HEK293 (cell line): ENCODE measurements around the gene GTPBP1.
A peak's percentile ranks its signal among the peaks of the same experiment; 100 is the strongest.

Experiments
- CTCF ChIA-PET: fragments of 350-600 bp; formaldehyde crosslinking; extraction: SDS; loops from one replicate; lab custom pipeline; 2021; ENCODE audit warnings: antibody characterized with exemption; lab: Yijun Ruan, JAX
- POLR2A ChIA-PET: fragments of 300-600 bp; formaldehyde crosslinking; extraction: SDS; loops from one replicate; lab custom pipeline; 2020; ENCODE audit warnings: antibody characterized with exemption, inconsistent platforms; lab: Yijun Ruan, JAX
- H3K27ac ChIP-seq: fragments of 200-500 bp; sonication (Bioruptor generic); 2 replicates; pipeline ENCODE4 v1.5.1; 2014; ENCODE audit warnings: low read depth, low read length, control low read depth, inconsistent platforms; ENCODE audit errors: extremely low read depth
- H3K36me3 ChIP-seq, 2 experiments: fragments of 200-500 bp in 1 of 2; sonication (Bioruptor generic) in 1 of 2; 1 replicate in 1 of 2; 2 replicates in 1 of 2; pipeline ENCODE4 v1.5.1; 2014 to 2017; ENCODE audit warnings: inconsistent platforms in 2 of 2, low read length in 2 of 2; ENCODE audit not compliant: control insufficient read depth in 2 of 2, insufficient read depth in 1 of 2
- H3K4me1 ChIP-seq: fragments of 200-500 bp; sonication (Bioruptor generic); 2 replicates; pipeline ENCODE4 v1.5.1; 2014; ENCODE audit warnings: mild to moderate bottlenecking, low read length, inconsistent platforms; ENCODE audit not compliant: control insufficient read depth, insufficient read depth
- H3K4me3 ChIP-seq: 2 replicates; pipeline ENCODE4 v1.5.1; 2011; ENCODE audit warnings: low read depth, mild to moderate bottlenecking, control low read depth, low read length, moderate library complexity
- H3K9me3 ChIP-seq: fragments of 200-500 bp; sonication (Bioruptor generic); 2 replicates; pipeline ENCODE4 v1.5.1; 2014; ENCODE audit warnings: low read depth, low read length, inconsistent platforms; ENCODE audit not compliant: control insufficient read depth, insufficient read depth
- ATF2 ChIP-seq: fragments of 450-650 bp; formaldehyde crosslinking; IDR thresholded peaks from 2 replicates; pipeline ENCODE4 v1.5.1; 2016; ENCODE audit warnings: missing biosample characterization, missing genetic modification characterization, low read depth
- KLF16 ChIP-seq: fragments of 450-650 bp; formaldehyde crosslinking; IDR thresholded peaks from 2 replicates; pipeline ENCODE4 v1.5.1; 2017; ENCODE audit warnings: missing biosample characterization, missing genetic modification characterization
- KLF9 ChIP-seq: fragments of 450-650 bp; formaldehyde crosslinking; IDR thresholded peaks from 2 replicates; pipeline ENCODE4 v1.5.1; 2016; ENCODE audit warnings: missing biosample characterization, missing genetic modification characterization, low read depth
- PRDM4 ChIP-seq: fragments of 450-650 bp; formaldehyde crosslinking; IDR thresholded peaks from 2 replicates; pipeline ENCODE4 v1.5.1; 2017; ENCODE audit warnings: missing biosample characterization, missing genetic modification characterization
- ZFHX2 ChIP-seq: fragments of 450-650 bp; formaldehyde crosslinking; conservative IDR thresholded peaks from 2 replicates; pipeline ENCODE4 v1.5.1; 2016; ENCODE audit warnings: missing biosample characterization, missing genetic modification characterization
- ZFP3 ChIP-seq: fragments of 450-650 bp; formaldehyde crosslinking; IDR thresholded peaks from 2 replicates; pipeline ENCODE4 v1.5.1; 2016; ENCODE audit warnings: low read depth, missing biosample characterization, missing genetic modification characterization
- ZIC2 ChIP-seq: fragments of 450-650 bp; formaldehyde crosslinking; IDR thresholded peaks from 2 replicates; pipeline ENCODE4 v1.5.1; 2016; ENCODE audit warnings: missing biosample characterization, missing genetic modification characterization
- ZNF10 ChIP-seq: fragments of 450-650 bp; formaldehyde crosslinking; IDR thresholded peaks from 2 replicates; pipeline ENCODE4 v1.5.1; 2017; ENCODE audit warnings: missing biosample characterization, missing genetic modification characterization
- ZNF274 ChIP-seq, 2 experiments: fragments of 200-500 bp in 1 of 2; fragments of 450-650 bp in 1 of 2; sonication (Bioruptor generic) in 1 of 2; formaldehyde crosslinking in 1 of 2; IDR thresholded peaks; 2 replicates each; pipeline versions ENCODE4 v1.5.1 to v1.6.1; 2014 to 2016; ENCODE audit warnings: borderline replicate concordance in 1 of 2, inconsistent platforms in 1 of 2, low read length in 1 of 2, missing biosample characterization in 1 of 2, missing genetic modification characterization in 1 of 2
- ZNF280C ChIP-seq: fragments of 450-650 bp; formaldehyde crosslinking; IDR thresholded peaks from 2 replicates; pipeline ENCODE4 v1.5.1; 2016; ENCODE audit warnings: missing biosample characterization, missing genetic modification characterization
- ZNF513 ChIP-seq: fragments of 450-650 bp; IDR thresholded peaks from 2 replicates; pipeline ENCODE4 v1.5.1; 2018; ENCODE audit warnings: missing biosample characterization, missing genetic modification characterization
- ZNF701 ChIP-seq: fragments of 450-650 bp; formaldehyde crosslinking; IDR thresholded peaks from 2 replicates; pipeline ENCODE4 v1.5.1; 2016; ENCODE audit warnings: missing biosample characterization, missing genetic modification characterization
- ZNF837 ChIP-seq: fragments of 450-650 bp; formaldehyde crosslinking; IDR thresholded peaks from 2 replicates; pipeline ENCODE4 v1.5.1; 2016; ENCODE audit warnings: missing biosample characterization, missing genetic modification characterization

The GTPBP1 gene

GRCh38 chr22:38744981-38745380 is 39.2 kb downstream of the GTPBP1 start:
- POLR2A ChIA-PET = no interaction called here
- no peaks in the 10 kb centered on the region for H3K9me3 ChIP-seq
- H3K36me3 ChIP-seq = peaks cover 60 to 100% of the 10 kb centered on the region in 2 experiments
- TF ChIP-seq KLF16 (tag by site-specific recombination) = no peak
- no peak overlapping the region for H3K4me3 ChIP-seq
- no peaks in the 10 kb centered on the region for H3K4me1 ChIP-seq
- no peak overlapping the region for H3K27ac ChIP-seq
- CTCF ChIA-PET = no interaction called here

- TF ChIP-seq ZNF10 (tag by site-specific recombination) (no peak), ZNF513 (tag by site-specific recombination) (no peak), ATF2 (no peak), ZFP3 (no peak), PRDM4 (tag by site-specific recombination) (no peak), ZFHX2 (tag by site-specific recombination) (no peak), KLF9 (tag by site-specific recombination) (no peak), ZNF274 (IDR thresholded peaks at IDR 0.05; ENCODE audit: low read length) (no peak), ZNF274 (tag by site-specific recombination; IDR thresholded peaks at IDR 0.05; ENCODE audit: borderline replicate concordance) (no peak), ZNF280C (no peak)
- POLR2A ChIA-PET = no interaction called here
- Histone ChIP-seq H3K4me1 (no peaks in the 10 kb centered on the region), H3K9me3 (no peaks in the 10 kb centered on the region), H3K27ac (0 out of 2 replicates have a peak overlapping the region, but pooled peaks have one; percentile 9), H3K36me3 (peaks cover 59 to 100% of the 10 kb centered on the region in 2 experiments), H3K4me3 (no peak overlapping the region)
- CTCF ChIA-PET = interaction anchor here (2.7 kb wide), 1 partner anchor 13 kb away, joined by 12 read pairs; no protein-coding TSS in a partner anchor
These were observed 40.1 kb downstream of the GTPBP1 start for GRCh38 chr22:38745676-38746460.

- Histone ChIP-seq H3K4me1 (no peaks in the 10 kb centered on the region), H3K4me3 (no peak overlapping the region)
- TF ChIP-seq ZNF701 (tag by site-specific recombination) = no peak
- TF ChIP-seq ZNF837 (tag by site-specific recombination) = no peak
- peak; percentile 44; the same call in 1 of the 2 replicates for TF ChIP-seq ZIC2
- TF ChIP-seq, all 188 proteins: peak for 1
- POLR2A ChIA-PET = interaction anchor here (0.5 to 1.6 kb wide), 3 partner anchors 11 to 379 kb away, joined by 3 to 4 read pairs (median 4); no protein-coding TSS in a partner anchor
- CTCF ChIA-PET = interaction anchor here (1.3 to 2.7 kb wide), 2 partner anchors 15 to 19 kb away, joined by 3 to 12 read pairs; no protein-coding TSS in a partner anchor
- Histone ChIP-seq H3K9me3 (no peaks in the 10 kb centered on the region), H3K36me3 (peaks cover 46 to 98% of the 10 kb centered on the region in 2 experiments), H3K27ac (no peak overlapping the region)
These were observed 42.9 kb downstream of the GTPBP1 start for GRCh38 chr22:38748487-38749136.
